ENCODE data around the gene SH3BP5L.
"Not testable (repeated sequence)": the region's sequence is repeated elsewhere in the genome, so short reads cannot be mapped to it uniquely, and the experiment has no call there.

The SH3BP5L gene

GRCh38 chr1:248837781-248838356 is 12.2 kb upstream of the SH3BP5L start, which contains the start of gene ZNF672:
TSS of gene ZNF672 (plus strand) at chr1:248838224. CDS start at chr1:248847275, 9,051 bp downstream.
- H3K27me3 ChIP-seq (ENCODE audit: insufficient read depth, low read length): peaks cover 12% of the 10 kb centered on the region; the same call in 1 of the 2 replicates
- peak within 1 kb of the TSS; percentile 85 for H3K9ac ChIP-seq (ENCODE audit: low read depth, low read length)
- no peaks in the 10 kb centered on the region for H3K9me3 ChIP-seq (ENCODE audit: insufficient read depth, low read depth, low read length)
- no peaks in the 10 kb centered on the region for H3K4me1 ChIP-seq (ENCODE audit: insufficient read depth, low read length)
- H3K27ac ChIP-seq (ENCODE audit: low read length): peak within 1 kb of the TSS; percentile 75
- peak within 1 kb of the TSS; percentile 86 for H3K4me3 ChIP-seq (ENCODE audit: low read length)
- H3K36me3 ChIP-seq (ENCODE audit: insufficient read depth, low read depth, low read length): peaks cover 4% of the 10 kb centered on the region; the same call in 1 of the 2 replicates

GRCh38 chr1:248837045-248837780 is 11.5 kb upstream of the SH3BP5L start:
- H3K9ac ChIP-seq (ENCODE audit: low read depth, low read length): peak overlapping the region; percentile 82; the same call in 1 of the 2 replicates
- H3K4me3 ChIP-seq (ENCODE audit: low read length): peak overlapping the region; percentile 86
- H3K36me3 ChIP-seq (ENCODE audit: insufficient read depth, low read depth, low read length): no peaks in the 10 kb centered on the region
- H3K27ac ChIP-seq (ENCODE audit: low read length): peak overlapping the region; percentile 25
- peaks cover 12% of the 10 kb centered on the region; the same call in 1 of the 2 replicates for H3K27me3 ChIP-seq (ENCODE audit: insufficient read depth, low read length)
- H3K9me3 ChIP-seq (ENCODE audit: insufficient read depth, low read depth, low read length): no peaks in the 10 kb centered on the region
- no peaks in the 10 kb centered on the region for H3K4me1 ChIP-seq (ENCODE audit: insufficient read depth, low read length)

- H3K36me3 ChIP-seq (ENCODE audit: insufficient read depth, low read depth, low read length): no peaks in the 10 kb centered on the region
- H3K9ac ChIP-seq (ENCODE audit: low read depth, low read length): no peak overlapping the region
- no peak overlapping the region for H3K4me3 ChIP-seq (ENCODE audit: low read length)
- H3K27me3 ChIP-seq (ENCODE audit: insufficient read depth, low read length): peaks cover 12% of the 10 kb centered on the region; the same call in 1 of the 2 replicates
- H3K27ac ChIP-seq (ENCODE audit: low read length): no peak overlapping the region
- no peaks in the 10 kb centered on the region for H3K4me1 ChIP-seq (ENCODE audit: insufficient read depth, low read length)
- H3K9me3 ChIP-seq (ENCODE audit: insufficient read depth, low read depth, low read length): no peaks in the 10 kb centered on the region
Measured at GRCh38 chr1:248834343-248834940, 8.7 kb upstream of the SH3BP5L start.

GRCh38 chr1:248831842-248832241 is 6.1 kb upstream of the SH3BP5L start:
- Histone ChIP-seq H3K27me3 (ENCODE audit: insufficient read depth, low read length) (peaks cover 12% of the 10 kb centered on the region; the same call in 1 of the 2 replicates), H3K36me3 (ENCODE audit: insufficient read depth, low read depth, low read length) (no peaks in the 10 kb centered on the region), H3K4me3 (ENCODE audit: low read length) (no peak overlapping the region), H3K4me1 (ENCODE audit: insufficient read depth, low read length) (no peaks in the 10 kb centered on the region), H3K9ac (ENCODE audit: low read depth, low read length) (no peak overlapping the region), H3K27ac (ENCODE audit: low read length) (no peak overlapping the region), H3K9me3 (ENCODE audit: insufficient read depth, low read depth, low read length) (no peaks in the 10 kb centered on the region)

- not testable (repeated sequence) for H3K4me1 ChIP-seq (ENCODE audit: insufficient read depth, low read length); H3K27ac ChIP-seq (ENCODE audit: low read length); H3K9me3 ChIP-seq (ENCODE audit: insufficient read depth, low read depth, low read length); H3K4me3 ChIP-seq (ENCODE audit: low read length); H3K9ac ChIP-seq (ENCODE audit: low read depth, low read length); H3K27me3 ChIP-seq (ENCODE audit: insufficient read depth, low read length); H3K36me3 ChIP-seq (ENCODE audit: insufficient read depth, low read depth, low read length)
Measured at GRCh38 chr1:248830718-248831017, 5.0 kb upstream of the SH3BP5L start.

GRCh38 chr1:248828845-248829244 is 3.1 kb upstream of the SH3BP5L start:
- no peaks in the 10 kb centered on the region; the same call in 1 of the 2 replicates for H3K27me3 ChIP-seq (ENCODE audit: insufficient read depth, low read length)
- H3K4me1 ChIP-seq (ENCODE audit: insufficient read depth, low read length): no peaks in the 10 kb centered on the region
- no peaks in the 10 kb centered on the region for H3K9me3 ChIP-seq (ENCODE audit: insufficient read depth, low read depth, low read length)
- H3K4me3 ChIP-seq (ENCODE audit: low read length): no peak overlapping the region
- H3K27ac ChIP-seq (ENCODE audit: low read length): no peak overlapping the region
- peaks cover 6% of the 10 kb centered on the region for H3K36me3 ChIP-seq (ENCODE audit: insufficient read depth, low read depth, low read length)
- H3K9ac ChIP-seq (ENCODE audit: low read depth, low read length): no peak overlapping the region

- Histone ChIP-seq H3K4me3 (ENCODE audit: low read length) (peak overlapping the region; percentile 96), H3K36me3 (ENCODE audit: insufficient read depth, low read depth, low read length) (peaks cover 36% of the 10 kb centered on the region), H3K9ac (ENCODE audit: low read depth, low read length) (peak overlapping the region; percentile 96), H3K27ac (ENCODE audit: low read length) (peak overlapping the region; percentile 100), H3K4me1 (ENCODE audit: insufficient read depth, low read length) (no peaks in the 10 kb centered on the region), H3K27me3 (ENCODE audit: insufficient read depth, low read length) (no peaks in the 10 kb centered on the region), H3K9me3 (ENCODE audit: insufficient read depth, low read depth, low read length) (no peaks in the 10 kb centered on the region)
Measured at GRCh38 chr1:248825573-248825908, 174 bp downstream of the SH3BP5L start.

GRCh38 chr1:248825136-248825535 is 579 bp downstream of the SH3BP5L start:
- Histone ChIP-seq H3K9me3 (ENCODE audit: insufficient read depth, low read depth, low read length) (no peaks in the 10 kb centered on the region), H3K4me1 (ENCODE audit: insufficient read depth, low read length) (peaks cover 4% of the 10 kb centered on the region; the same call in 1 of the 2 replicates), H3K9ac (ENCODE audit: low read depth, low read length) (peak overlapping the region; percentile 96), H3K36me3 (ENCODE audit: insufficient read depth, low read depth, low read length) (peaks cover 40% of the 10 kb centered on the region), H3K4me3 (ENCODE audit: low read length) (peak overlapping the region; percentile 96), H3K27ac (ENCODE audit: low read length) (peak overlapping the region; percentile 100), H3K27me3 (ENCODE audit: insufficient read depth, low read length) (no peaks in the 10 kb centered on the region)

GRCh38 chr1:248824701-248825100 is 1.0 kb downstream of the SH3BP5L start:
- peaks cover 6% of the 10 kb centered on the region; the same call in 1 of the 2 replicates for H3K4me1 ChIP-seq (ENCODE audit: insufficient read depth, low read length)
- H3K27ac ChIP-seq (ENCODE audit: low read length): no peak overlapping the region
- H3K9ac ChIP-seq (ENCODE audit: low read depth, low read length): no peak overlapping the region
- H3K36me3 ChIP-seq (ENCODE audit: insufficient read depth, low read depth, low read length): peaks cover 43% of the 10 kb centered on the region
- H3K9me3 ChIP-seq (ENCODE audit: insufficient read depth, low read depth, low read length): no peaks in the 10 kb centered on the region
- H3K4me3 ChIP-seq (ENCODE audit: low read length): peak overlapping the region; percentile 96
- no peaks in the 10 kb centered on the region for H3K27me3 ChIP-seq (ENCODE audit: insufficient read depth, low read length)

- H3K9ac ChIP-seq (ENCODE audit: low read depth, low read length): no peak overlapping the region
Measured at GRCh38 chr1:248824301-248824700, 1.4 kb downstream of the SH3BP5L start.

GRCh38 chr1:248823517-248824001 is 2.2 kb downstream of the SH3BP5L start:
- Histone ChIP-seq H3K4me3 (ENCODE audit: low read length) (no peak overlapping the region), H3K27me3 (ENCODE audit: insufficient read depth, low read length) (no peaks in the 10 kb centered on the region), H3K9me3 (ENCODE audit: insufficient read depth, low read depth, low read length) (no peaks in the 10 kb centered on the region), H3K36me3 (ENCODE audit: insufficient read depth, low read depth, low read length) (peaks cover 43% of the 10 kb centered on the region), H3K27ac (ENCODE audit: low read length) (no peak overlapping the region), H3K9ac (ENCODE audit: low read depth, low read length) (no peak overlapping the region), H3K4me1 (ENCODE audit: insufficient read depth, low read length) (peaks cover 6% of the 10 kb centered on the region; the same call in 1 of the 2 replicates)

More at GRCh38 chr1:248824301-248824700, 1.4 kb downstream of the SH3BP5L start:
- peaks cover 43% of the 10 kb centered on the region for H3K36me3 ChIP-seq (ENCODE audit: insufficient read depth, low read depth, low read length)
- H3K27me3 ChIP-seq (ENCODE audit: insufficient read depth, low read length): no peaks in the 10 kb centered on the region
- H3K27ac ChIP-seq (ENCODE audit: low read length): no peak overlapping the region
- no peak overlapping the region for H3K4me3 ChIP-seq (ENCODE audit: low read length)
- no peaks in the 10 kb centered on the region for H3K9me3 ChIP-seq (ENCODE audit: insufficient read depth, low read depth, low read length)
- peaks cover 6% of the 10 kb centered on the region; the same call in 1 of the 2 replicates for H3K4me1 ChIP-seq (ENCODE audit: insufficient read depth, low read length)
